Measurements from ENCODE around the gene TPTE. TPM values are rescaled to one million over a fixed set of nuclear protein-coding genes. Genes with fewer than 3 reads are reported as not detected.

TPTE gene
- total and polyA plus RNA-seq, 2 of the 8 experiments (the other 6 are each of a cell fraction or from before 2014, with no cell fraction given) = not detected

DNA sequence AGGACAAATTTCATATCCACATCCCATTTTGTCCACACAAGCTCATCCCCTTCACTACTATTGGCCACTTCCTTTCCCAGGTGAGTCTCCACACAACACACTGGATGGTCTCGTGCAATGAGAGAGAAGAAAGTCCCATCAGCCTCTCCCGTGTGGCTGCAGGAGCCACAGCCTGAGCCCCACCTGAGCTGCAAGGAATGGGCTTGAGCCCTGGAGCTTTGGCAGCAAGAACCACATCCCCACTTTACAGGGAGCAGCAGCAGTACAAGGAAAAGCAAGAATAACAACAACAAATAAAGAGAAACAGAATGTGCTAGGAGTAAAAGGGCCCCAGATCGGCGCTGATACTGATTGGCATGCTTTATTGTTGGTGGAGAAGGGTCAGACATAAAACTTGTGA is 117.7 kb downstream of the TPTE start (continued):
- TF ChIP-seq, protein P1, sequence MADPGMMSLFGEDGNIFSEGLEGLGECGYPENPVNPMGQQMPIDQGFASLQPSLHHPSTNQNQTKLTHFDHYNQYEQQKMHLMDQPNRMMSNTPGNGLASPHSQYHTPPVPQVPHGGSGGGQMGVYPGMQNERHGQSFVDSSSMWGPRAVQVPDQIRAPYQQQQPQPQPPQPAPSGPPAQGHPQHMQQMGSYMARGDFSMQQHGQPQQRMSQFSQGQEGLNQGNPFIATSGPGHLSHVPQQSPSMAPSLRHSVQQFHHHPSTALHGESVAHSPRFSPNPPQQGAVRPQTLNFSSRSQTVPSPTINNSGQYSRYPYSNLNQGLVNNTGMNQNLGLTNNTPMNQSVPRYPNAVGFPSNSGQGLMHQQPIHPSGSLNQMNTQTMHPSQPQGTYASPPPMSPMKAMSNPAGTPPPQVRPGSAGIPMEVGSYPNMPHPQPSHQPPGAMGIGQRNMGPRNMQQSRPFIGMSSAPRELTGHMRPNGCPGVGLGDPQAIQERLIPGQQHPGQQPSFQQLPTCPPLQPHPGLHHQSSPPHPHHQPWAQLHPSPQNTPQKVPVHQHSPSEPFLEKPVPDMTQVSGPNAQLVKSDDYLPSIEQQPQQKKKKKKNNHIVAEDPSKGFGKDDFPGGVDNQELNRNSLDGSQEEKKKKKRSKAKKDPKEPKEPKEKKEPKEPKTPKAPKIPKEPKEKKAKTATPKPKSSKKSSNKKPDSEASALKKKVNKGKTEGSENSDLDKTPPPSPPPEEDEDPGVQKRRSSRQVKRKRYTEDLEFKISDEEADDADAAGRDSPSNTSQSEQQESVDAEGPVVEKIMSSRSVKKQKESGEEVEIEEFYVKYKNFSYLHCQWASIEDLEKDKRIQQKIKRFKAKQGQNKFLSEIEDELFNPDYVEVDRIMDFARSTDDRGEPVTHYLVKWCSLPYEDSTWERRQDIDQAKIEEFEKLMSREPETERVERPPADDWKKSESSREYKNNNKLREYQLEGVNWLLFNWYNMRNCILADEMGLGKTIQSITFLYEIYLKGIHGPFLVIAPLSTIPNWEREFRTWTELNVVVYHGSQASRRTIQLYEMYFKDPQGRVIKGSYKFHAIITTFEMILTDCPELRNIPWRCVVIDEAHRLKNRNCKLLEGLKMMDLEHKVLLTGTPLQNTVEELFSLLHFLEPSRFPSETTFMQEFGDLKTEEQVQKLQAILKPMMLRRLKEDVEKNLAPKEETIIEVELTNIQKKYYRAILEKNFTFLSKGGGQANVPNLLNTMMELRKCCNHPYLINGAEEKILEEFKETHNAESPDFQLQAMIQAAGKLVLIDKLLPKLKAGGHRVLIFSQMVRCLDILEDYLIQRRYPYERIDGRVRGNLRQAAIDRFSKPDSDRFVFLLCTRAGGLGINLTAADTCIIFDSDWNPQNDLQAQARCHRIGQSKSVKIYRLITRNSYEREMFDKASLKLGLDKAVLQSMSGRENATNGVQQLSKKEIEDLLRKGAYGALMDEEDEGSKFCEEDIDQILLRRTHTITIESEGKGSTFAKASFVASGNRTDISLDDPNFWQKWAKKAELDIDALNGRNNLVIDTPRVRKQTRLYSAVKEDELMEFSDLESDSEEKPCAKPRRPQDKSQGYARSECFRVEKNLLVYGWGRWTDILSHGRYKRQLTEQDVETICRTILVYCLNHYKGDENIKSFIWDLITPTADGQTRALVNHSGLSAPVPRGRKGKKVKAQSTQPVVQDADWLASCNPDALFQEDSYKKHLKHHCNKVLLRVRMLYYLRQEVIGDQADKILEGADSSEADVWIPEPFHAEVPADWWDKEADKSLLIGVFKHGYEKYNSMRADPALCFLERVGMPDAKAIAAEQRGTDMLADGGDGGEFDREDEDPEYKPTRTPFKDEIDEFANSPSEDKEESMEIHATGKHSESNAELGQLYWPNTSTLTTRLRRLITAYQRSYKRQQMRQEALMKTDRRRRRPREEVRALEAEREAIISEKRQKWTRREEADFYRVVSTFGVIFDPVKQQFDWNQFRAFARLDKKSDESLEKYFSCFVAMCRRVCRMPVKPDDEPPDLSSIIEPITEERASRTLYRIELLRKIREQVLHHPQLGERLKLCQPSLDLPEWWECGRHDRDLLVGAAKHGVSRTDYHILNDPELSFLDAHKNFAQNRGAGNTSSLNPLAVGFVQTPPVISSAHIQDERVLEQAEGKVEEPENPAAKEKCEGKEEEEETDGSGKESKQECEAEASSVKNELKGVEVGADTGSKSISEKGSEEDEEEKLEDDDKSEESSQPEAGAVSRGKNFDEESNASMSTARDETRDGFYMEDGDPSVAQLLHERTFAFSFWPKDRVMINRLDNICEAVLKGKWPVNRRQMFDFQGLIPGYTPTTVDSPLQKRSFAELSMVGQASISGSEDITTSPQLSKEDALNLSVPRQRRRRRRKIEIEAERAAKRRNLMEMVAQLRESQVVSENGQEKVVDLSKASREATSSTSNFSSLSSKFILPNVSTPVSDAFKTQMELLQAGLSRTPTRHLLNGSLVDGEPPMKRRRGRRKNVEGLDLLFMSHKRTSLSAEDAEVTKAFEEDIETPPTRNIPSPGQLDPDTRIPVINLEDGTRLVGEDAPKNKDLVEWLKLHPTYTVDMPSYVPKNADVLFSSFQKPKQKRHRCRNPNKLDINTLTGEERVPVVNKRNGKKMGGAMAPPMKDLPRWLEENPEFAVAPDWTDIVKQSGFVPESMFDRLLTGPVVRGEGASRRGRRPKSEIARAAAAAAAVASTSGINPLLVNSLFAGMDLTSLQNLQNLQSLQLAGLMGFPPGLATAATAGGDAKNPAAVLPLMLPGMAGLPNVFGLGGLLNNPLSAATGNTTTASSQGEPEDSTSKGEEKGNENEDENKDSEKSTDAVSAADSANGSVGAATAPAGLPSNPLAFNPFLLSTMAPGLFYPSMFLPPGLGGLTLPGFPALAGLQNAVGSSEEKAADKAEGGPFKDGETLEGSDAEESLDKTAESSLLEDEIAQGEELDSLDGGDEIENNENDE (IDR thresholded peaks at IDR 0.05; ENCODE audit: insufficient replicate concordance, low read length) = no peak
- TF ChIP-seq, protein P2, sequence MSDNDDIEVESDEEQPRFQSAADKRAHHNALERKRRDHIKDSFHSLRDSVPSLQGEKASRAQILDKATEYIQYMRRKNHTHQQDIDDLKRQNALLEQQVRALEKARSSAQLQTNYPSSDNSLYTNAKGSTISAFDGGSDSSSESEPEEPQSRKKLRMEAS (IDR thresholded peaks at IDR 0.05) = no peak
- TF ChIP-seq BACH1 (IDR thresholded peaks at IDR 0.05; ENCODE audit: low read length) (no peak), ASH2L (IDR thresholded peaks at IDR 0.05; ENCODE audit: low read length) (no peak), CHD2 (IDR thresholded peaks at IDR 0.05; ENCODE audit: low read length) (no peak), KDM4A (IDR thresholded peaks at IDR 0.05; ENCODE audit: low read depth, low read length, severe bottlenecking) (no peak)

All from H1 (cell line).